K562 (cell line): Measurements from ENCODE around the gene TMEM132D. TPM values are rescaled to one million over a fixed set of nuclear protein-coding genes. Genes with fewer than 3 reads are reported as not detected.

Source experiments
- ATAC-seq: fragments of 200-7000 bp; cut with Tn5 transposase; 3 replicates; pipeline ENCODE4 v1.9.1; 2020; ENCODE audit warnings: moderate library complexity
- BruUV-seq: library from RNA; stranded (reverse); fragments of 400-500 nt; replicated peaks from 2 replicates; lab custom pipeline; 2021; lab: Mats Ljungman, UMichigan
- CTCF ChIA-PET: fragments of 300-600 bp; formaldehyde crosslinking; extraction: SDS; loops from one replicate; lab custom pipeline; 2021; ENCODE audit warnings: low intra/inter-chr PET ratio; lab: Yijun Ruan, JAX
- POLR2A ChIA-PET: fragments of 300-600, 350-650 bp; sonication (Branson Sonifier 250); formaldehyde crosslinking; extraction: SDS; loops from one replicate; lab custom pipeline; 2021; ENCODE audit warnings: antibody characterized with exemption, inconsistent platforms; lab: Yijun Ruan, JAX
- DNase-seq, 4 experiments: peaks; one replicate each; pipeline versions ENCODE4 v3.0.0 to v3.0.0-alpha.2; 2011 to 2018; ENCODE audit warnings: low spot score in 3 of 4, mixed read lengths in 3 of 4; ENCODE audit errors: extremely low read depth in 1 of 4
- FAIRE-seq: peaks from 2 replicates; lab custom pipeline; 2011; peaks lifted over from hg19 to GRCh38; lab: Jason Lieb, UNC
- H2AFZ ChIP-seq: 2 replicates; pipeline ENCODE4 v1.6.0; 2011; ENCODE audit warnings: low read depth, low read length, control low read depth, inconsistent platforms
- H3K27ac ChIP-seq: fragments of 200-600 bp; 3 replicates; pipeline ENCODE4 v1.8.0; 2011; ENCODE audit warnings: low read depth, mild to moderate bottlenecking, control low read depth, inconsistent platforms, low read length, moderate library complexity, mixed read lengths; ENCODE audit errors: extremely low read depth
- H3K27me3 ChIP-seq, 2 experiments: fragments of 300-600 bp in 1 of 2; 2 replicates in 1 of 2; 3 replicates in 1 of 2; pipeline versions ENCODE4 v1.6.0 to v1.8.0; 2011; ENCODE audit warnings: inconsistent platforms in 2 of 2, low read length in 2 of 2, mild to moderate bottlenecking in 1 of 2, mixed read lengths in 1 of 2, moderate library complexity in 1 of 2; ENCODE audit not compliant: control insufficient read depth in 2 of 2, insufficient read depth in 2 of 2
- H3K36me3 ChIP-seq: fragments of 300-600 bp; 3 replicates; pipeline ENCODE4 v1.8.0; 2011; ENCODE audit warnings: mild to moderate bottlenecking, low read length, inconsistent platforms; ENCODE audit not compliant: control insufficient read depth, insufficient read depth
- H3K4me1 ChIP-seq, 2 experiments: fragments of 200-600 bp in 1 of 2; replicated peaks in 1 of 2; 2 replicates in 1 of 2; 3 replicates in 1 of 2; pipeline versions ENCODE4 v1.5.1 to v1.8.0; 2011; ENCODE audit warnings: inconsistent platforms in 2 of 2, low read length in 2 of 2, mild to moderate bottlenecking in 1 of 2, mixed read lengths in 1 of 2, moderate library complexity in 1 of 2; ENCODE audit not compliant: control insufficient read depth in 2 of 2, insufficient read depth in 2 of 2
- H3K4me2 ChIP-seq: 2 replicates; pipeline ENCODE4 v1.6.1; 2011; ENCODE audit warnings: low read length, control low read depth, inconsistent platforms, mixed read lengths; ENCODE audit not compliant: insufficient read depth
- H3K4me3 ChIP-seq: fragments of 200-600 bp; sonication (generic), shearing (Covaris generic); 2 replicates; pipeline ENCODE4 v1.5.1; 2016; ENCODE audit warnings: control low read depth, inconsistent platforms
- H3K79me2 ChIP-seq: fragments of 200-600 bp; 3 replicates; pipeline ENCODE4 v1.8.0; 2011; ENCODE audit warnings: low read length, inconsistent platforms; ENCODE audit not compliant: control insufficient read depth, insufficient read depth
- H3K9ac ChIP-seq, 2 experiments: 2 replicates each; pipeline versions ENCODE4 v1.6.0 to v1.6.1; 2011; ENCODE audit warnings: low read depth in 2 of 2, low read length in 2 of 2, control low read depth in 1 of 2, inconsistent platforms in 1 of 2, mild to moderate bottlenecking in 1 of 2, mixed read lengths in 1 of 2; ENCODE audit not compliant: insufficient read depth in 1 of 2
- H3K9me1 ChIP-seq: one replicate; pipeline ENCODE4 v1.6.0; 2011; ENCODE audit warnings: inconsistent platforms, mild to moderate bottlenecking, low read length, moderate library complexity; ENCODE audit not compliant: control insufficient read depth, insufficient read depth
- H3K9me3 ChIP-seq: replicated peaks from 2 replicates; pipeline ENCODE4 v1.5.1; 2011; ENCODE audit warnings: low read depth, low read length, inconsistent platforms; ENCODE audit not compliant: control insufficient read depth, insufficient read depth
- H4K20me1 ChIP-seq: replicated peaks from 2 replicates; pipeline ENCODE4 v1.6.1; 2011; ENCODE audit warnings: low read length, inconsistent platforms, mixed read lengths; ENCODE audit not compliant: control insufficient read depth, insufficient read depth
- GATAD2B ChIP-seq: fragments of 450-650 bp; IDR thresholded peaks from 2 replicates; pipeline ENCODE4 v1.6.1; 2017; ENCODE audit warnings: mild to moderate bottlenecking, borderline replicate concordance
- ZBTB40 ChIP-seq, 2 experiments: fragments of 450-650 bp in 1 of 2; sonication (generic) in 1 of 2; formaldehyde crosslinking in 1 of 2; IDR thresholded peaks; 2 replicates each; pipeline versions ENCODE4 v1.7.1 to v1.9.0; 2016 to 2022; ENCODE audit warnings: inconsistent platforms in 1 of 2, mild to moderate bottlenecking in 1 of 2, missing genetic modification reagents in 1 of 2
- ZNF174 ChIP-seq: fragments of 250-450 bp; sonication (Bioruptor Pico); IDR thresholded peaks from 2 replicates; pipeline ENCODE4 v1.4.0; 2020; ENCODE audit warnings: mild to moderate bottlenecking
- ZNF431 ChIP-seq: sonication (generic); formaldehyde crosslinking; IDR thresholded peaks from 2 replicates; pipeline ENCODE4 v1.8.0; 2022; ENCODE audit warnings: mild to moderate bottlenecking, missing genetic modification reagents
- ZNF699 ChIP-seq: fragments of 250-450 bp; sonication (Bioruptor Pico); IDR thresholded peaks from 2 replicates; pipeline ENCODE4 v1.8.0; 2021; ENCODE audit warnings: mild to moderate bottlenecking, moderate library complexity; ENCODE audit not compliant: insufficient replicate concordance
- WGBS: fragments of 100-300 bp; shearing (Covaris generic); methylation state at CpG from one replicate; pipeline ENCODE4 v1.1.6; 2016; ENCODE audit warnings: low coverage, mixed read lengths; ENCODE audit not compliant: insufficient coverage; ENCODE audit errors: missing lambda C conversion rate; 5-methylcytosine and 5-hydroxymethylcytosine counted together
- in situ Hi-C: fragments of 300-500 bp; cut with MboI; formaldehyde crosslinking; loops from 4 replicates; pipeline ENCODE4 v1.15.0; 2018; ENCODE audit warnings: inconsistent platforms, mixed read lengths
- intact Hi-C: fragments of 100-400 bp; cut with micrococcal nuclease; formaldehyde crosslinking; loops from 2 replicates; pipeline ENCODE4 v1.14.2; 2022
- polyA plus RNA-seq, 8 experiments: library from polyadenylated mRNA; depleted of rRNA in 4 of 8; stranded (reverse) in 5 of 8; unstranded in 3 of 8; fragments of >200 nt; fragmentation: Nextera tagmentation in 2 of 8; fragmentation: Illumina TruSeq in 1 of 8; extraction: Ambion mirVana in 2 of 8; extraction: Trizol in 1 of 8; gene quantifications; 2 replicates each; pipeline versions ENCODE4 v1.2.1 to v1.2.3, GENCODE V29; 2011 to 2014; ENCODE audit warnings: inconsistent platforms in 1 of 8, missing spikeins in 1 of 8
- total RNA-seq, 7 experiments: library from RNA; depleted of rRNA in 6 of 7; stranded (reverse); fragments of >200 nt in 6 of 7; fragmentation: Illumina TruSeq in 2 of 7; extraction: Trizol in 2 of 7; gene quantifications; 2 replicates each; pipeline versions ENCODE4 v1.2.1 to v1.2.3, GENCODE V29; 2011 to 2021; ENCODE audit warnings: low replicate concordance in 1 of 7
- TF ChIP-seq, protein P1 (sequence below): conservative IDR thresholded peaks from 2 replicates; pipeline ENCODE4 v1.6.1; 2011; ENCODE audit warnings: low read depth, mild to moderate bottlenecking, low read length; ENCODE audit not compliant: control insufficient read depth

Gene TMEM132D
- total and polyA plus RNA-seq, 9 of the 15 experiments (the other 6 are each of a cell fraction or from before 2014, with no cell fraction given) = not detected

- H3K4me3 ChIP-seq = no peak overlapping the region
- H2AFZ ChIP-seq = no peak overlapping the region
- ATAC-seq (no peak), FAIRE-seq (no peak), DNase-seq (no peak)
- no TSS peak for BruUV-seq
- no peaks in the 10 kb centered on the region for H3K36me3 ChIP-seq
- WGBS = 0% methylated on average over 7 of the region's 7 CpGs
- no peak overlapping the region for H3K27ac ChIP-seq
- no peaks in the 10 kb centered on the region for H3K4me1 ChIP-seq
- no peaks in the 10 kb centered on the region for H4K20me1 ChIP-seq
- H3K4me2 ChIP-seq = no peak overlapping the region
- H3K9me1 ChIP-seq = no peaks in the 10 kb centered on the region
- peaks cover 5 to 31% of the 10 kb centered on the region in 2 experiments; a peak in 2 of 5 replicates for H3K27me3 ChIP-seq
- H3K9ac ChIP-seq = no peak overlapping the region
- no peaks in the 10 kb centered on the region for H3K79me2 ChIP-seq
- POLR2A ChIA-PET = interaction anchor here (0.8 kb wide), 1 partner anchor 402 kb away, joined by 3 read pairs; no protein-coding TSS in a partner anchor
- no peaks in the 10 kb centered on the region for H3K9me3 ChIP-seq
- intact Hi-C loops (no loop called here), in situ Hi-C loops (no loop called here)
- CTCF ChIA-PET = no interaction called here
- TF ChIP-seq, protein P1, sequence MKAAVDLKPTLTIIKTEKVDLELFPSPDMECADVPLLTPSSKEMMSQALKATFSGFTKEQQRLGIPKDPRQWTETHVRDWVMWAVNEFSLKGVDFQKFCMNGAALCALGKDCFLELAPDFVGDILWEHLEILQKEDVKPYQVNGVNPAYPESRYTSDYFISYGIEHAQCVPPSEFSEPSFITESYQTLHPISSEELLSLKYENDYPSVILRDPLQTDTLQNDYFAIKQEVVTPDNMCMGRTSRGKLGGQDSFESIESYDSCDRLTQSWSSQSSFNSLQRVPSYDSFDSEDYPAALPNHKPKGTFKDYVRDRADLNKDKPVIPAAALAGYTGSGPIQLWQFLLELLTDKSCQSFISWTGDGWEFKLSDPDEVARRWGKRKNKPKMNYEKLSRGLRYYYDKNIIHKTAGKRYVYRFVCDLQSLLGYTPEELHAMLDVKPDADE = no peak
- TF ChIP-seq ZBTB40 (IDR thresholded peaks at IDR 0.05) (no peak), ZBTB40 (CRISPR knock-in tag; IDR thresholded peaks at IDR 0.05) (no peak), ZNF699 (CRISPR knock-in tag) (no peak), ZNF431 (CRISPR knock-in tag) (no peak), ZNF174 (CRISPR knock-in tag) (no peak), GATAD2B (no peak)
Observed at GRCh38 chr12:129096968-129097367, 806.9 kb downstream of the TMEM132D start.
